Measurements from ENCODE around the gene RGS3.

- TF ChIP-seq, protein P1, sequence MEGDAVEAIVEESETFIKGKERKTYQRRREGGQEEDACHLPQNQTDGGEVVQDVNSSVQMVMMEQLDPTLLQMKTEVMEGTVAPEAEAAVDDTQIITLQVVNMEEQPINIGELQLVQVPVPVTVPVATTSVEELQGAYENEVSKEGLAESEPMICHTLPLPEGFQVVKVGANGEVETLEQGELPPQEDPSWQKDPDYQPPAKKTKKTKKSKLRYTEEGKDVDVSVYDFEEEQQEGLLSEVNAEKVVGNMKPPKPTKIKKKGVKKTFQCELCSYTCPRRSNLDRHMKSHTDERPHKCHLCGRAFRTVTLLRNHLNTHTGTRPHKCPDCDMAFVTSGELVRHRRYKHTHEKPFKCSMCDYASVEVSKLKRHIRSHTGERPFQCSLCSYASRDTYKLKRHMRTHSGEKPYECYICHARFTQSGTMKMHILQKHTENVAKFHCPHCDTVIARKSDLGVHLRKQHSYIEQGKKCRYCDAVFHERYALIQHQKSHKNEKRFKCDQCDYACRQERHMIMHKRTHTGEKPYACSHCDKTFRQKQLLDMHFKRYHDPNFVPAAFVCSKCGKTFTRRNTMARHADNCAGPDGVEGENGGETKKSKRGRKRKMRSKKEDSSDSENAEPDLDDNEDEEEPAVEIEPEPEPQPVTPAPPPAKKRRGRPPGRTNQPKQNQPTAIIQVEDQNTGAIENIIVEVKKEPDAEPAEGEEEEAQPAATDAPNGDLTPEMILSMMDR (IDR thresholded peaks at IDR 0.05) = no peak
- TF ChIP-seq POLR2A (IDR thresholded peaks at IDR 0.05) = no peak
These were observed 11.4 kb upstream of the RGS3 start for GRCh38 chr9:113452113-113452605.
